MCF 10A (cell line): ENCODE measurements around the gene SLC1A7. TPM values are rescaled to one million over a fixed set of nuclear protein-coding genes. Genes with fewer than 3 reads are reported as not detected.

Experiments
- BruUV-seq: library from RNA; stranded (reverse); fragments of 400-500 nt; replicated peaks from 2 replicates; lab custom pipeline; 2021; lab: Mats Ljungman, UMichigan
- CTCF ChIA-PET: fragments of 300-600 bp; sonication (Branson Sonifier 250); formaldehyde crosslinking; extraction: SDS; loops from one replicate; lab custom pipeline; 2021; ENCODE audit warnings: antibody characterized with exemption, inconsistent platforms; lab: Yijun Ruan, JAX
- POLR2A ChIA-PET: fragments of 300-600, 350-650 bp; sonication (Branson Sonifier 250); formaldehyde crosslinking; extraction: SDS; loops from one replicate; lab custom pipeline; 2020; ENCODE audit warnings: antibody characterized with exemption, inconsistent platforms; lab: Yijun Ruan, JAX
- DNase-seq: peaks from one replicate; pipeline ENCODE4 v3.0.0-alpha.2; 2018; ENCODE audit not compliant: unreplicated experiment
- H3K27ac Mint-ChIP-seq: one replicate; pipeline ENCODE4 v1.8.0; 2022; ENCODE audit warnings: mild to moderate bottlenecking, low read depth, mixed read lengths; ENCODE audit not compliant: unreplicated experiment
- H3K27me3 Mint-ChIP-seq: one replicate; pipeline ENCODE4 v1.8.0; 2022; ENCODE audit warnings: mixed read lengths; ENCODE audit not compliant: insufficient read depth, unreplicated experiment
- H3K36me3 Mint-ChIP-seq: one replicate; pipeline ENCODE4 v1.8.0; 2022; ENCODE audit warnings: mild to moderate bottlenecking, moderate library complexity, mixed read lengths; ENCODE audit not compliant: insufficient read depth, unreplicated experiment
- H3K4me1 Mint-ChIP-seq: one replicate; pipeline ENCODE4 v1.8.0; 2022; ENCODE audit warnings: mixed read lengths; ENCODE audit not compliant: insufficient read depth, unreplicated experiment
- H3K4me3 Mint-ChIP-seq: one replicate; pipeline ENCODE4 v1.8.0; 2022; ENCODE audit warnings: mild to moderate bottlenecking, moderate library complexity, mixed read lengths; ENCODE audit not compliant: unreplicated experiment
- H3K9me3 Mint-ChIP-seq: one replicate; pipeline ENCODE4 v1.8.0; 2022; ENCODE audit warnings: mixed read lengths; ENCODE audit not compliant: unreplicated experiment
- CTCF ChIP-seq: fragments of 200-600 bp; IDR thresholded peaks from one replicate; pipeline ENCODE4 v1.8.0; 2022; ENCODE audit warnings: antibody characterized with exemption, mild to moderate bottlenecking; ENCODE audit not compliant: unreplicated experiment
- intact Hi-C: fragments of 100-400 bp; cut with micrococcal nuclease; formaldehyde crosslinking; loops from 2 replicates; pipeline ENCODE4 v1.14.1; 2022
- total RNA-seq: library from RNA; stranded (reverse); gene quantifications from 2 replicates; pipeline ENCODE4 v1.2.3, GENCODE V29; 2022

Gene SLC1A7
- total RNA-seq, 1 experiment from 2014 or later: not detected

GRCh38 chr1:53135735-53136114, 6.7 kb downstream of the SLC1A7 start:
- no peak for DNase-seq
- ChIA-PET POLR2A (no interaction called here), CTCF (interaction anchor here (0.7 kb wide), 1 partner anchor 38 kb away, joined by 3 read pairs; no protein-coding TSS in a partner anchor)
- no peak overlapping the region for H3K27ac Mint-ChIP-seq
- no peak overlapping the region for H3K4me3 Mint-ChIP-seq
- H3K36me3 Mint-ChIP-seq: peaks cover 6% of the 10 kb centered on the region
- intact Hi-C loops: no loop called here
- no peaks in the 10 kb centered on the region for H3K27me3 Mint-ChIP-seq
- H3K9me3 Mint-ChIP-seq: peaks cover 8% of the 10 kb centered on the region
- peaks cover 5% of the 10 kb centered on the region for H3K4me1 Mint-ChIP-seq
- no TSS peak for BruUV-seq
- no peak for TF ChIP-seq CTCF

DNA sequence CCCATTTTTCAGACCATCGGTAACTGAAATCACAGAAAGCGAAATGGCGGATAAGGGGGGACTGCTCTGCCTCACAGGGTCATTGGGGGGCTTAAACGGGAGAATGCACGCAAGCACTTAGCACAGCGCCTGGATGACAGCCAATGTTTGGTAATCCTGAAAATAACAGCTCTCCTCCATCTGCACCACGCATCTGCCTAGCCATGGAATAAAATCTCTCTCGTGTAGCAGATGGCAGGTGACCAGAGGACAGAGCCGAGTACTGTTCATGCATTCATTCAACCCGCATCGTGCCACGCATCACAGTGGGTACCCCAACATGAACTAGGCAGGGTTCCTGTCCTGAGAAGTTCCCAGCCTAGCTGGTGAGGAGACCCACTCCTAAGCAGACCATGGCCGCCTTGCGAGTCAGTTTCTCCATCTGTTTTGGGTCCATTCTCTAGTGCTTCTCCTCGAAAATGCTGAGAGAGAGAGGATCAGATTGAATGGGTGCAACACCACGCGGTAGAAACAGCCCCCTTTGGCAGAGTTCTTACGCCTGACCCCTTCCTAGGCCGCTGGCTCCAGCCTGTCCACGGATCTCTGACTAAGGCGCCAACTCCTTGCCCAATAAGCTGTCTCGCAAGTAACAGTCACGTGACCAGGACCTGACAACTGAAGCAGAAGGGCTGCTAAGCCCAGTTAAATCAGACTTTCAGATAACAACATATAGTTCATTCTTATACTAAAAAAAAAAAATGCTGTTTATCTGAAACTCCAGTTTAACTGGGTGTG, 7.3 kb downstream of the SLC1A7 start:
- H3K9me3 Mint-ChIP-seq: peaks cover 8% of the 10 kb centered on the region
- ChIA-PET CTCF (interaction anchor here (0.7 kb wide), 1 partner anchor 39 kb away, joined by 3 read pairs; no protein-coding TSS in a partner anchor), POLR2A (no interaction called here)
- H3K27me3 Mint-ChIP-seq: no peaks in the 10 kb centered on the region
- H3K4me3 Mint-ChIP-seq: no peak overlapping the region
- peak; percentile 39 for DNase-seq
- BruUV-seq: no TSS peak
- H3K36me3 Mint-ChIP-seq: peaks cover 6% of the 10 kb centered on the region
- H3K4me1 Mint-ChIP-seq: peaks cover 5% of the 10 kb centered on the region
- TF ChIP-seq CTCF: no peak
- intact Hi-C loops: no loop called here
- H3K27ac Mint-ChIP-seq: no peak overlapping the region

- H3K27me3 Mint-ChIP-seq: no peaks in the 10 kb centered on the region
- no TSS peak for BruUV-seq
Observed at GRCh38 chr1:53134042-53134485, 8.4 kb downstream of the SLC1A7 start.

More at GRCh38 chr1:53134042-53134485, 8.4 kb downstream of the SLC1A7 start:
- peaks cover 8% of the 10 kb centered on the region for H3K9me3 Mint-ChIP-seq
- H3K36me3 Mint-ChIP-seq: peaks cover 6% of the 10 kb centered on the region
- no peak for TF ChIP-seq CTCF
- no peak for DNase-seq
- intact Hi-C loops: no loop called here
- CTCF ChIA-PET: no interaction called here
- H3K4me3 Mint-ChIP-seq: no peak overlapping the region
- no peaks in the 10 kb centered on the region for H3K4me1 Mint-ChIP-seq
- POLR2A ChIA-PET: no interaction called here
- no peak overlapping the region for H3K27ac Mint-ChIP-seq
